GM12865 (cell line): ENCODE measurements around the gene KCND3.
A peak's percentile ranks its signal among the peaks of the same experiment; 100 is the strongest.

Experiments used
- DNase-seq: peaks from one replicate; pipeline ENCODE4 v3.0.0; 2010; ENCODE audit warnings: low read depth
- H3K4me3 ChIP-seq: 2 replicates; pipeline ENCODE4 v1.5.1; 2011; ENCODE audit warnings: mild to moderate bottlenecking, low read depth, low read length, control low read depth
- CTCF ChIP-seq: IDR thresholded peaks from 2 replicates; pipeline ENCODE4 v1.5.1; 2011; ENCODE audit warnings: low read length, control low read depth, low read depth, inconsistent platforms; ENCODE audit not compliant: insufficient read depth; ENCODE audit errors: missing control alignments

KCND3 gene

GRCh38 chr1:111754984-111755330, 234.5 kb downstream of the KCND3 start:
- TF ChIP-seq CTCF: no peak
- H3K4me3 ChIP-seq: peak overlapping the region; percentile 86
- peak; percentile 54 for DNase-seq

GRCh38 chr1:111751906-111752575, 237.4 kb downstream of the KCND3 start:
- no peak overlapping the region for H3K4me3 ChIP-seq
- DNase-seq: no peak
- TF ChIP-seq CTCF: no peak

- no peak for TF ChIP-seq CTCF
- H3K4me3 ChIP-seq: no peak overlapping the region
- DNase-seq: no peak
These were observed 238.6 kb downstream of the KCND3 start for GRCh38 chr1:111750856-111751255.

- no peak for DNase-seq
- no peak overlapping the region for H3K4me3 ChIP-seq
- TF ChIP-seq CTCF: no peak
These were observed 239.8 kb downstream of the KCND3 start for GRCh38 chr1:111749628-111750027.

- TF ChIP-seq CTCF: no peak
- DNase-seq: no peak
These were observed 241.5 kb downstream of the KCND3 start for GRCh38 chr1:111747947-111748346.

DNA sequence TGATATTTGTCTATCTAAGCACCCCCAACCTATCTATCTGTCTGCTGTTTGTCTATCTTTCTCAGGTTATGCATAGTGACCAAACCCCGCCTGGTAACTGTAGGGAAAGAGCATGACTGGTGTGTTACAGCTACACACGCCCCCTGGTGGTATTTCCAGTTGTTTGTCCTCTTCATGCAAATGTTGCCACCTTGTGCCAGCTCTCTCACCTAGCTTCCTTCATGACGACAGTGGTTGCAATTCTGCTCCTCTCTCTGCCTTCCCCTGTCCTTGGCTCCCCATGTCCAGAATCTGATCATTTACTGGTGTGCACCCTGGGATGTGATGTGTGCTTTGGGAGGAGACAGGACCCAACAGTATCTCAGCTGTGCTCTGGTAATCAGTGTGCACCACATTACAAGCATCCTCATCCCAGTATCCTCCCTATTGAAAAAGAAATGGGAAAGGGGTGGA, 242.2 kb downstream of the KCND3 start:
- H3K4me3 ChIP-seq: no peak overlapping the region
- peak; percentile 71 for TF ChIP-seq CTCF
- DNase-seq: peak; percentile 90

More at GRCh38 chr1:111747947-111748346, 241.5 kb downstream of the KCND3 start:
- H3K4me3 ChIP-seq: no peak overlapping the region

DNA sequence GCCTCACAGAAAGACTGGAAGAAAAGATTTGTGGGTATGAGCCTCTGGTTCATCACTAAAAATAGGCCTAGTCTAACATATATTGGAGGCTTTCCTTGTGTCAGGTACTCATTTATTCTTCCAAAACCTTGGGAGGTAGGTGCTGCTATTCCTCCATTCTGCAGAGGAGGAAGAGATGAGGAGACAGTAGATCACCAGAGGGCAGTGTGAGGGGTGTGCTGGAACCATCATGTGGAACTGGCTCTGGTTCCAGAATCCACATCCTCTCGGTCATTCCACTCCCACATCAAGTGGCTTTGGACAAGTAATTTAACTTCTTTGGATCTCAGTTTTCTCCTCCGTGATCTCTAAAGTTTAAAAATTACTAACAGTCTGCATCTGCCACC, 242.9 kb downstream of the KCND3 start:
- no peak overlapping the region for H3K4me3 ChIP-seq
- no peak for TF ChIP-seq CTCF
- no peak for DNase-seq
